Dedifferentiated amniotic fluid mesenchymal stem cell (primary cell): Measurements from ENCODE around the gene THSD8.

Experiments
- DNase-seq: peaks from one replicate; pipeline ENCODE4 v3.0.0-alpha.2; 2016; ENCODE audit errors: extremely low spot score

The THSD8 gene

GRCh38 chr19:12801466-12802266, at the start of gene THSD8, which contains the start of gene PRDX2:
TSS of gene THSD8 (plus strand) at chr19:12802069. CDS start at chr19:12802072, 3 bp downstream.
TSS of gene PRDX2 (minus strand) at chr19:12801800. CDS start at chr19:12801261, 539 bp downstream.
- no peak for DNase-seq

- no peak for DNase-seq
Measured at GRCh38 chr19:12754465-12755196, 47.2 kb upstream of the THSD8 start.

- DNase-seq, result no peak
Measured at GRCh38 chr19:12756150-12756883, 45.6 kb upstream of the THSD8 start.

- no peak for DNase-seq
Measured at GRCh38 chr19:12757544-12758274, 44.2 kb upstream of the THSD8 start.

- DNase-seq, result no peak
Measured at GRCh38 chr19:12759686-12760085, 42.2 kb upstream of the THSD8 start.

- no peak for DNase-seq
Measured at GRCh38 chr19:12763100-12763499, 38.8 kb upstream of the THSD8 start.

- no peak for DNase-seq
Measured at GRCh38 chr19:12764698-12765097, 37.2 kb upstream of the THSD8 start.

- DNase-seq, result peak; percentile 48
Measured at GRCh38 chr19:12766051-12766521, 35.8 kb upstream of the THSD8 start.

- DNase-seq, result no peak
Measured at GRCh38 chr19:12767150-12767549, 34.7 kb upstream of the THSD8 start.

- DNase-seq, result no peak
Measured at GRCh38 chr19:12767666-12768065, 34.2 kb upstream of the THSD8 start.

- no peak for DNase-seq
Measured at GRCh38 chr19:12769689-12770088, 32.2 kb upstream of the THSD8 start.

GRCh38 chr19:12770922-12771321, 30.9 kb upstream of the THSD8 start:
- no peak for DNase-seq

- DNase-seq, result no peak
Measured at GRCh38 chr19:12772323-12772722, 29.5 kb upstream of the THSD8 start.

- no peak for DNase-seq
Measured at GRCh38 chr19:12773571-12773970, 28.3 kb upstream of the THSD8 start.

- no peak for DNase-seq
Measured at GRCh38 chr19:12774588-12775555, 27.0 kb upstream of the THSD8 start, which contains the start of gene HOOK2. TSS of gene HOOK2 (minus strand) at chr19:12775552. CDS start at chr19:12775449, 103 bp downstream.

GRCh38 chr19:12777217-12778016, 24.5 kb upstream of the THSD8 start:
- DNase-seq, result peak; percentile 63

GRCh38 chr19:12778017-12778904, 23.6 kb upstream of the THSD8 start:
- peak; percentile 59 for DNase-seq

GRCh38 chr19:12778905-12779161, 23.0 kb upstream of the THSD8 start:
- DNase-seq, result no peak
